ENCODE measurements around the gene YJEFN3. TPM values are rescaled to one million over a fixed set of nuclear protein-coding genes. Genes with fewer than 3 reads are reported as not detected.

The YJEFN3 gene
- total RNA-seq, 4 donors from 2014 or later = 0.33 to 1.1 (median 0.80) TPM

- TF ChIP-seq CTCF (IDR thresholded peaks at IDR 0.05; ENCODE audit: low read depth) = no peak
Measured at GRCh38 chr19:19539698-19540063, 11.0 kb downstream of the YJEFN3 start.

GRCh38 chr19:19540064-19540714 lies 11.5 kb downstream of the YJEFN3 start:
- no peak for TF ChIP-seq CTCF (IDR thresholded peaks at IDR 0.05; ENCODE audit: low read depth)

- no peak for TF ChIP-seq CTCF (IDR thresholded peaks at IDR 0.05; ENCODE audit: low read depth)
Measured at GRCh38 chr19:19540715-19541515, 12.2 kb downstream of the YJEFN3 start.

GRCh38 chr19:19541616-19542015 lies 12.9 kb downstream of the YJEFN3 start:
- no peak for TF ChIP-seq CTCF (IDR thresholded peaks at IDR 0.05; ENCODE audit: low read depth)

GRCh38 chr19:19542507-19542906 lies 13.8 kb downstream of the YJEFN3 start:
- TF ChIP-seq CTCF (IDR thresholded peaks at IDR 0.05; ENCODE audit: low read depth) = no peak

GRCh38 chr19:19543101-19543500 lies 14.4 kb downstream of the YJEFN3 start:
- TF ChIP-seq CTCF (IDR thresholded peaks at IDR 0.05; ENCODE audit: low read depth) = no peak

GRCh38 chr19:19543640-19544039 lies 14.9 kb downstream of the YJEFN3 start:
- TF ChIP-seq CTCF (IDR thresholded peaks at IDR 0.05; ENCODE audit: low read depth) = no peak

All from subcutaneous adipose tissue (tissue), 4 donors.